ENCODE data around the gene ZNF469. TPM values are rescaled to one million over a fixed set of nuclear protein-coding genes. Genes with fewer than 3 reads are reported as not detected.

The ZNF469 gene
- total RNA-seq, 3 donors from 2014 or later: 0.80 to 1.5 (median 0.98) TPM

GRCh38 chr16:88387180-88387765 is 4.5 kb downstream of the ZNF469 start:
- Histone ChIP-seq H3K27ac (peak overlapping the region; percentile 96), H3K36me3 (no peaks in the 10 kb centered on the region), H3K4me3 (peak overlapping the region in 1 of 3 donors; percentile 28), H3K9me3 (no peaks in the 10 kb centered on the region), H3K27me3 (no peaks in the 10 kb centered on the region), H3K4me1 (peaks cover 3 to 15% of the 10 kb centered on the region in 2 donors)
- TF ChIP-seq POLR2A (IDR thresholded peaks at IDR 0.05) (no peak), POLR2AphosphoS5 (IDR thresholded peaks at IDR 0.05) (no peak), CTCF (IDR thresholded peaks at IDR 0.05) (no peak)
- DNase-seq (ENCODE audit: low spot score in 2 of 2): no peak
- intact Hi-C loops (cut with DNase I; ENCODE audit: low total_unique reads): no loop called here

- intact Hi-C loops (cut with DNase I; ENCODE audit: low total_unique reads): no loop called here
- TF ChIP-seq POLR2A (IDR thresholded peaks at IDR 0.05): no peak
- TF ChIP-seq POLR2AphosphoS5 (IDR thresholded peaks at IDR 0.05): peak in 2 of 3 donors; percentile 48 to 80
- peak in 1 of 3 donors; percentile 49 for TF ChIP-seq CTCF (IDR thresholded peaks at IDR 0.05)
- Histone ChIP-seq H3K27ac (peak overlapping the region; percentile 96), H3K9me3 (no peaks in the 10 kb centered on the region), H3K4me1 (peaks cover 3 to 15% of the 10 kb centered on the region in 2 donors), H3K27me3 (no peaks in the 10 kb centered on the region), H3K36me3 (no peaks in the 10 kb centered on the region), H3K4me3 (peak overlapping the region in 1 of 3 donors; percentile 30)
- DNase-seq (ENCODE audit: low spot score in 2 of 2): peak; percentile 91 to 93
These were observed 5.3 kb downstream of the ZNF469 start for GRCh38 chr16:88387941-88388627.

- TF ChIP-seq POLR2AphosphoS5 (IDR thresholded peaks at IDR 0.05) (no peak), CTCF (IDR thresholded peaks at IDR 0.05) (no peak)
- peaks cover 3 to 15% of the 10 kb centered on the region in 2 donors for H3K4me1 ChIP-seq
- no peak for DNase-seq (ENCODE audit: low spot score in 2 of 2)
- no peaks in the 10 kb centered on the region for H3K27me3 ChIP-seq
- intact Hi-C loops (cut with DNase I; ENCODE audit: low total_unique reads): no loop called here
- peak overlapping the region; percentile 96 for H3K27ac ChIP-seq
- no peaks in the 10 kb centered on the region for H3K9me3 ChIP-seq
- H3K36me3 ChIP-seq: no peaks in the 10 kb centered on the region
- H3K4me3 ChIP-seq: no peak overlapping the region
These were observed 6.4 kb downstream of the ZNF469 start for GRCh38 chr16:88389191-88389590.

GRCh38 chr16:88389621-88390160 is 6.9 kb downstream of the ZNF469 start:
- intact Hi-C loops (cut with DNase I; ENCODE audit: low total_unique reads): no loop called here
- Histone ChIP-seq H3K4me3 (no peak overlapping the region), H3K36me3 (no peaks in the 10 kb centered on the region)

More at GRCh38 chr16:88389621-88390160, 6.9 kb downstream of the ZNF469 start:
- Histone ChIP-seq H3K27me3 (no peaks in the 10 kb centered on the region), H3K4me1 (peaks cover 3 to 10% of the 10 kb centered on the region in 2 donors), H3K9me3 (no peaks in the 10 kb centered on the region), H3K27ac (peak overlapping the region; percentile 96)
- DNase-seq (ENCODE audit: low spot score in 2 of 2): no peak
- TF ChIP-seq CTCF (IDR thresholded peaks at IDR 0.05) (no peak), POLR2AphosphoS5 (IDR thresholded peaks at IDR 0.05) (no peak), POLR2A (IDR thresholded peaks at IDR 0.05) (no peak)
